Measurements from ENCODE around the gene LPAR6. TPM values are rescaled to one million over a fixed set of nuclear protein-coding genes. Genes with fewer than 3 reads are reported as not detected.
"Not testable (repeated sequence)": the region's sequence is repeated elsewhere in the genome, so short reads cannot be mapped to it uniquely, and the experiment has no call there.

Gene LPAR6, protein sequence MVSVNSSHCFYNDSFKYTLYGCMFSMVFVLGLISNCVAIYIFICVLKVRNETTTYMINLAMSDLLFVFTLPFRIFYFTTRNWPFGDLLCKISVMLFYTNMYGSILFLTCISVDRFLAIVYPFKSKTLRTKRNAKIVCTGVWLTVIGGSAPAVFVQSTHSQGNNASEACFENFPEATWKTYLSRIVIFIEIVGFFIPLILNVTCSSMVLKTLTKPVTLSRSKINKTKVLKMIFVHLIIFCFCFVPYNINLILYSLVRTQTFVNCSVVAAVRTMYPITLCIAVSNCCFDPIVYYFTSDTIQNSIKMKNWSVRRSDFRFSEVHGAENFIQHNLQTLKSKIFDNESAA
- 10 to 100 TPM; 47.9 to 56.0 (median 54.6) TPM for polyA plus RNA-seq (ENCODE audit: insufficient read length in 3 of 3)

DNA sequence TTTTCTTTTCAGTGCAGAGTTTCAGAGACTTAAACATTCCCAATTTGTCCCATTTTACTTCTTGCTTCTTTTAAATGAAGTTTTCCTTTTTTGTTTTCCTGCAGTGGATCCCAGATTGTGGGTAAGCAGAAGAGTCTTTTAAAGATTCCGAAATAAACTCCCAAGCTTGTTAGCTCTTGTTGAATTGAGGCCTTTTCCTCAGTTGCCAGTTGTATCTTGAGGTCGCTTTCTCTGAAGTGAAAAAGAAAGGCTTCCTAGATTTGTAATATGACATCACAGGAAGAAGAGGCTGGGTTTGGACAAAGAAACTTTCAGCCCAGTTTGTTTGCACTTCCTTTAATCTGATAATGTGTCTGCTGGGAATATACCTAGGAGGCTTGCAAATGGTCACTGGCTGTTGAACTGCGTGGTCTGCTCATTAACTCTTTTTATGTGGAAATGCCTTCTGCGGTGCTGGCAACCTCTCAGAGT is at the start of gene LPAR6:
Gene LPAR6 (minus strand): TSS at position 233 of the 471 bp plus-strand sequence. CDS start 690 bp downstream, outside the sequence.
- DNase-seq (ENCODE audit: low read depth in 3 of 3, low spot score in 2 of 3), result peak in 1 of 3 donors; percentile 64

DNA sequence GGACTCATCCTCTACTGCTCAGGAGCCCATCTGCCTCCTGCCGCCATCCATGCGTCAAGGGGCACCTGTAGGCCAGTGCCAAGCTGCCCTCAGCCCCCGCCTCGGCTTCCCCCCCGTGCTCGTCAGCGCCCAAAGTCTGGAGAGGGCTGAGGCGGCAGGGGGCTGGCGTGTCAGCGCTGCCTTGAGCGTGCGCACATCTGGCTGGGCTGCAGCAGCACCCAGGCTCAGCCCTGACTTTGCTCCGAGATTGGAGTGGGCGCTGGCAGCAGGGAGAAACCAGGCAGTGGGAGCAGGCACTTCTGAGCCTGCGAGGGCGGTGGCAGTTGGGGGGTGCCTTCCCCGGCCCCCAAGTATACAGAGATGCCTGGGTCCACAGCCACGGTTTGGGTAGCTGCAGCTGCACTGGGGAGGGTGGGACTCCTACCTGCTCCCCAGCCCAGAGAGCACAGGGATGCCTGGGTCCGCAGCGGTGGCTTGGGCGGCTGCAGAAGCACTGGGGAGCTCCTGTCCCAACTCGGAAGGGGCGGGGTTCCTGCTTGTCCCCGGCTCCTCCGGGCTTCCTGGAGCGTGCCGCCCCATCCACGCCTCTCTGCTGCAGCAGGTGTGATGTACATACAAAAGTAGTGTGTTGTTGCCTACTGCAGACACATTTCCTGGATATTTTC is 44.8 kb upstream of the LPAR6 start:
- DNase-seq (ENCODE audit: low read depth in 3 of 3, low spot score in 2 of 3), result no peak

DNA sequence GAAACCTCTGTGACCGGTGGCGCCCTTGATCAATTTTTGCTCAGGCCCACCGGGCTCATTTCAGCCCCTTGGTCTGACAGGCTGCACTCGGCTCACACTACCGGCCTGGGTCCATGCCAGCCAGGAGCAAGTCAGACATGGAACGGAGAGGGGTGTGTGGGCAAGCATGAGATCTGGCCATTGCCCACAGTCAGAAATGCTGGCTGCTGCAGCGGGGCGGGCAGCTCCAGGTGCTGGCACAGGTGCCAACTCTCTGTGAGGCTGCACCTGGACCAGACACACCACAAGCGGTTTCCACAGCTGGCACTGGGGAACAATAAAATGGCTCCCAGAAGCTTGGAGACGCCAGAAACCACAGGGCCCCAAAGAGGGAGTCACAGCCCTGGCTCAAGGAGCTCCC is 43.6 kb upstream of the LPAR6 start:
- DNase-seq (ENCODE audit: low read depth in 3 of 3, low spot score in 2 of 3), result no peak

DNA sequence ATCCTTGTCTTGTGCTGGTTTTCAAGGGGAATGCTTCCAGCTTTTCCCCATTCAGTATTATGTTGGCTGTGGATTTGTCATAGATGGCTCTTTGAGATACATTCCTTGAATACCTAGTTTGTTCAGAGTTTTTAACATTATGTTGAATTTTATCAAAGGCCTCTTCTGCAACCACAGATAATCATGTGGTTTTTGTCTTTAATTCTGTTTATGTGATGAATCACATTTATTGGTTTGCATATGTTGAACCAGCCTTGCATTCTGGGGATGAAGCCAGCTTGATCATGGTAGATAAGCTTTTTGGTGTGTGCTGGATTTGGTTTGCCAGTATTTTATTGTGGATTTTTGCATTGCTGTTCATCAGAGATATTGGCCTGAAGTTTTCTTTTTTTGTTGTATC is 38.3 kb upstream of the LPAR6 start:
- not testable (repeated sequence) for DNase-seq (ENCODE audit: low read depth in 3 of 3, low spot score in 2 of 3)

DNA sequence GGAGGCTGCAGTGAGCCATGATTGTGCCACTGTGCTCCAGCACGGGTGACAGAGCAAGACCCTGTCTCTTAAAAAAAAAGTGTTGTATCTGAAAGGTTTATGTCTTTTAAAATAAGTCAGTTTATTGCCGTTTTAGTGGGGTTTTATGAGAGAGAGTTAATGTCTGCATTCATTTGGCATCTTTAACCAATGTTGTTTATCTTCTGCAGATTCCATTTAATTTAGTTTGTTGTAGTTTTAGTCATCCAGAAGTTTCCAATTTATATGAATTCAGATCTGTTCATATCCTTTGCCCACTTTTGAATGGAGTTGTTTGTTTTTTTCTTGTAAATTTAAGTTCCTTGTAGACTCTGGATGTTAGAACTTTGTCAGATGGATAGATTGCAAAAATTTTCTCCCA is 36.7 kb upstream of the LPAR6 start:
- no peak for DNase-seq (ENCODE audit: low read depth in 3 of 3, low spot score in 2 of 3)

DNA sequence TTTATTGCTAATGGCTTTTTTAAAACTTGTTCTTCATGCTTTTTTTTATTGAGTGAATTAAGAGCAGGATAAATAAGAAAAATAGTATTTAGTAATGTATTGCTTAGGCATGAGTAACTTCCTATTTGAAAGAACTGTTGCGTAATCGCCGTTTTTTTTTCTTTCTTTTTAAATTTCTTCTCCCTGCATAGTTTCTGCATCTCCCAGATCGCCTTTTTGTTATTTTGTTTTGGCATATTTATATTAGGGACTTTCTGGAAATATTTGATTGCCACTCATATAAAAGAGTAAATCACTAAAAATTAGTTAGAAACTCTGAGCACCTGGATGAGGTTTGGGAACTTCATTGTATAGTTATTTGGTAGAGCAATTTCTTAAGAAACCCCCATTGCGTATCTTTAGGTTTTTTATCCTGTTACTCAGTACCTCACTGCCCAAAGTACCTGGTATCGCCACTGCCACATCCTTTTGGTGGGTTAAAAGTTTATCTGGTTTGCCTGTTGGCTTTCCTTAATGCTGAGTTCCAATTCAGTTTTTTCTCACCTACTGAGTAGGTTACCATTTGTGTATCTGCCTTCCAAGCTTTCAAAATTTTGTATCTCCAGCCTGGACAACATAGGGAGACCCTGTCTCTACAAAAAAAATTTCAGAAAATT is 36.2 kb upstream of the LPAR6 start:
- DNase-seq (ENCODE audit: low read depth in 3 of 3, low spot score in 2 of 3), result no peak

DNA sequence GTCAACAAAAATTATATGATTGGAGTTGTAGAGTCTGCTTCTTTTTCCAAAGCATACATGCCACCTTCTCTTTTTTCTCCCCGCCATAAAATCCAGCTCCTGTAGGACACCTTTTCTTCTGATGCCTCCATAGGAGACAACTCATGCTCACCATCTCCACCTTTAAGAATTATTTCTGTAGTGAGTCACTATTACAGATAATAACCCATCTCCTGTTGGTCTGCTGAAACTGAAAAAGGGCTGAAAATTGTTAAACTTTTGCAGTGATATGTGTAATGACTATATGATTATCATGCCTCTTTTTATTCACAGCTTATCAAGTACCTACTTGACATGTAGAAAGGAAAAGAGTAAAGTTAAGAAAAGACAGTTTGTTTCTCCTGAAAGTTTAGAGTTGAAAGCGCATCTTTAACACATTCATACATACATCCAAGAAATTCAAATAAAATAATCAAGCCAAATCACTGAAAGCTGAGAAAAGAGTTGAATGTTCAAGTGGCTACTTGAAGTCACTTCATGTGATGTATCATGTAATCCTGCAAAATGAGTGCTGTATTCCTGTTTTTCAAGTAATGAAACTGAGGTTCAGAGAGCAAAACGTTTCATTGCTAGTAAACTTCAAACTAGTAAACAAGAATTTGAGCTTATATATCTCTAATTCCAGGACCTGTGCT is 35.5 kb upstream of the LPAR6 start:
- no peak for DNase-seq (ENCODE audit: low read depth in 3 of 3, low spot score in 2 of 3)

DNA sequence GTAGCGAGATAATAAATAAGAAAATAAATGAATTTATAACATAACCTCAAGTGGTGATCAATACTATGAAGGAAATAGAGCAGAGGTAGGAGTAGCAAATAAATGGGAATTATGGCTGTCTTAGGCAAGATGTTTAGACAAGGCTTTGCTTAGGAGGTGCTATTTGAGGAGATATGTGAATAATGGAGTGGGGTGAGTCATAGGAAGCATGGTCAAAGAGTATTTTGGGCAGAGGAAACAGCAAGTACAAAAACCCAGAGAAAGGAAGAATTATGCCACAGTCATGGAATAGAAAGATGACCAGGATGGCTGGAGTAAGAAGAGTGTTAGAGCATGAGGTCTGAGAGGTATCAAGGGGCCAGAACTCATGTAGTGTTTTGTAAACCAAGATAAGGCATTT is 33.6 kb upstream of the LPAR6 start:
- no peak for DNase-seq (ENCODE audit: low read depth in 3 of 3, low spot score in 2 of 3)

DNA sequence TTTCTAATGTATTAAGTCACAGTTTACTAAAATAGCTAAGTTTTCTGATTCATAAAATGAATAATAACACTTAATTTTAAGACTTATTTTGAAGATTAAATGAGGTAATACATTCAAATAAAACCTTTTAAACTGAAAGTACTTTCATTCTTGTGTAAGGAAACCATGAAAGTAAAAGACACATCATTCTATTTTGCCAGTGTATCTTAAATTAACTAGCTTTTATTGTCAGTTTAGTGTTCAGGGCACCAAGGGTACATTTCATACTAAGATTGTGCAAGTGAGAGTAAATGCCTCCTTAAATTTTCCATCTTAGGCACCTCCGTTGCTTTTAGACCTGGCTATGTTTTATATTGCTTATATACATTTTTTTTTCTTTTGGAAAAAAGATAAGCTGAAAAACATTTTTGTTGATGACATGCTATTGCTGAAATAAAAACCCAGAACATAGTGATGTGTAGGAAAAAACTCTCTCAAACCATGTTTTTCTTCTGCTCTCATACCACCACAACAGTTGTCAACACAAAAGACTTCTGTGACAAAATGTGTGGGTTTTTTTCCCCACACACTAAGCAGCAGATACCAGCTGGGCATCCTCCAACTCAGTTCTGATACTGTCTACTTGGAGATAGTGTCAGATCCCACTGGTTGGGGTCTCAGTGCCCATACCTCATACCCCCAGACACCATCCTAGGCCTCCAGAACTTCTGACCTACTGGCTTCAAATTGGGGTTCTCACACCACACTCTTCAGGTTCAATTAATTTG is 30.7 kb upstream of the LPAR6 start:
- DNase-seq (ENCODE audit: low read depth in 3 of 3, low spot score in 2 of 3), result no peak

DNA sequence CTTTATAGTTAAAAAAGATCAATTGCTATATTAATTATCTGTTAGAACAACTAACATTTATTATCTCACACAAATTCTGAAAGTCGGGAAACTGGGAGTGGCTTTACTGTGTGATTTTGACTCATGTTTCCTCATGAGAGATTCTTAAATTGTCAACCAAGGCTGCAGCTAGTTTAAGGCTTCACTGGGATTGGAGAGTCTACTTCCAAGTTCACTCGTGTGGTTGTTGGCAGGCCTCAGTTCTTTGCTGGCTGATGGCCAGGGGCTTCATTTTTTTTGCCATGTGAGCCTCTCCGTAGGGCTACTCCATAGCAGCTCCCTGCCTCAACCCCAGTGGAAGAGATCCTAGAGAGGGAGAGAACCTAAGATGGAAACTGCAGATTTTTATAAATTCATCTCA is 24.5 kb upstream of the LPAR6 start:
- DNase-seq (ENCODE audit: low read depth in 3 of 3, low spot score in 2 of 3), result no peak

DNA sequence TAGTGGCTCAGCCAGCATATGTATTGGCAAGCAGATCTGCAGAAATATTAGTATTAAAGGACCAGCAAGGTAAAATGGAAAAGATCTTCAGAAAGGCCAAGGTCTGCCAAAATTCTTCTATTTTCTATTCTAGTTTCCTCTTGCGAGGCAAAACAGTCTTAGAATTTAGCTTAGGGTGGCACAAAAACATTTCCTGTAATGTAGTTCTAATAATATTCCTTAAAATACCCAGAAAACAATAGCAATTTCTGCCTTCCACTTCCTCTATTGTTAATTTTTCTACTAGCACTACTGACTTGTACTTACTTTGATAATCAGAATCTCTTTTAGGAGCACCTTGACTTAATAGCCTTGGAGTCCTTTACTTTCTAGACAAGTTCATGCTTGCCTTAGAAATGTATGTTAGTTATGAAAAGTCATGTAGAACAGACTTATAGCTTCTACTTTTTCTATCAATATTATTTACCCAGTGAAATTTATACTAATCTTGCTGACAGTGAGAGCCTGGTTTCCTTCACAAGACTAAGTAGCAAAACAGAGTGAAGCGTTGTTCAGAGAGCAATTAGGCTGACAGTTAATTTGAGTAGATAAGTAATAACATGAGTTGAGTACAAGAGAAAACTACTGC is 23.9 kb upstream of the LPAR6 start:
- no peak for DNase-seq (ENCODE audit: low read depth in 3 of 3, low spot score in 2 of 3)

DNA sequence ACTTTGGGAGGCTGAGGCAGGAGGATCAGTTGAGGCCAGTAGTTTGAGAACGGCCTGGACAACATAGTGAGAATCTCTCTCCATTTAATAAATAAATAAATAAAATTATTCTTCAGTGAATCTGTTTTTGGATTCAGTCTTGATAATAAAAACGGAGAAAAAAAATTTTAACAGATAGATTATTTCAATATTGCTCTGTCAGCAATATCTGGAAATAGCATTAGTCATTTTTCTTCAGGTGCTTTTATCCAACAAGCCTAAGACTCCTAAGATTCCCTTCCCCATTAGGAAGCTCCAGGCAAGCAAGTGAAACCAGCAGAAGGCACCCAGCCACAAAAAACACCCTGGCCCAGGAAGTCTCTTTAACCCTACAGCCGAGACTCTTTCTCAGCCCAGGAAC is 21.3 kb upstream of the LPAR6 start:
- DNase-seq (ENCODE audit: low read depth in 3 of 3, low spot score in 2 of 3), result no peak

DNA sequence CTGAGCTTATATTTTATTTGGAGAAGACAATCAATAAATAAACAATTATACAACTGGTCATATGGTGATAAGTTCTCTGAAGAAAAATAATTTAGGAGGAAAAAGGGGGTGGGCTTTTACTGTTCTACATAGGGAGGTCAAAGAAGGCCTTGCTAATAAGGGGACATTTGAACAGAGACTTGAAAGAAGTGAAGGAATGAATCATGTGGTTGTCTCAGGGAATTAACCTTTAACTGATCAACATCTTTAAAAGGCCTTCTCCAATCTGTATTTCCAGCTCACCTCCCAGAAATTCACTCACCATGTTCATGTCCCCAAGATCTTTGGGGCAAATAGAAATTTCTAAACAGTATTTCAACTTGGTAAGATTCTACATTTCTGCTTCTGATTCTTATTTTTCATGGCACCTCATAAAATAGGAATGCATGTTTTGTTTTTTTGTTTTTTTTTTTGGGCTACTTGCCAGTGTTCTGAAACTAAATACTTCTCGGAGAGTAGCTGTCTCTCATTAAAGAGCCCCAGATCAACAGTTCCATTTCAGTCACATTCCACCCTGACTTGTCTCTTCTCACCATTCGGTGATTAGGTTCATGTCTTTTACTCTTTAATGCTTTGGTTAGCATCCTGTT is 19.2 kb upstream of the LPAR6 start:
- DNase-seq (ENCODE audit: low read depth in 3 of 3, low spot score in 2 of 3), result peak in 1 of 3 donors; percentile 36

DNA sequence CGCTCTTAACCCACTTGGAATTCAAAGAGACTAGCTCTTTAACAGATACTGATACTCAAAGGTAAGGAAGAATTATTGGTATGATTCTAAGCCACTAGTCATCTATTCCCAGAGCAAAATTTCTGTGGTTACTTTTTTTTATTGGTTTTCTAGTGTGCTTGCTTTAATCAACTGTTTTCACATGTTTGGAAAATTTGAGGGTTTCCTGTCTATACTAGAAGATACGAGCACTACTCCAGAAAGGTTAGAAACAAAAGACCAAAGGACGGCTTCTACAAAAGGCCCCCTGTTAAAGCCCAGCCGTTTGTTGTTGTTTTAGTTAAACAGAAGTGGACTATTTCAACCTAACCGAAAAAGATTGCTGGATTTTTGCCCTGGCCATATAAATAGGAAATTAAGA is 18.5 kb upstream of the LPAR6 start:
- DNase-seq (ENCODE audit: low read depth in 3 of 3, low spot score in 2 of 3), result no peak

DNA sequence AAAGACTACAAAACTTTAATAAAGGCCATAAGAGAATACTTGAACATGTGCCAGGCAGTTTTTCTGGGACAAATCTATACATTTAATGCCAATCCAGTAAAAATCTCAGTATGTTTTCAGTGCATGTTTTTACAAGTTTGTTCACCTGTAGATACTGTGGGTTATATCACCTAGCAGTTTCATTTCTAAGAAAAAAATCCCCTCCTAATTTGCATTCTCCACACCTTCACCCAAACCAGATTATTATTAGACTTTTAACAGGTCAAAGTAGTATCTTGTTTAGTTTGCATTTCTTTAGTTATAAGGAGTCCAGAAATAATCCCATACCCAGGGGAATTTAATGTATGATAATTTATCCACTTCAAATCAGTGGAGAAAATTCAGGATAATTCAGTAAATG is 17.0 kb upstream of the LPAR6 start:
- no peak for DNase-seq (ENCODE audit: low read depth in 3 of 3, low spot score in 2 of 3)

DNA sequence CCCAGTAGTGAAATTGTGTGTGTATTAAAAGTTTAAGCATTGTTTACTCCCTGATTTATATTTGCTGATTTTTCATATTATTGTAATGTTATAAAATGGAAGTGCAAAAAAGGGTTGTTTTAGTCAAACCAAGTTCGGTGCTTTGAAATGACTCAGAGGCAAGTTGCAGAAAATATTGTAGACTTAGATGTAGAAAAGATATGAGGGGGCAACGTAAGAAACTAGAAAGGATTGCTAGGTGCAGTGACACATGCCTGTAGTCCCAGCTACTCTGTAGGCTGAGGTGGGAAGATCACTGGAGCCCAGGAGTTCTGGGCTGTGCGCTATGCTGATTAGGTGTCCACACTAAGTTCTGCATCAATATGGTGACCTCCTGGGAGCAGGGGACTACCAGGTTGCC is 16.1 kb upstream of the LPAR6 start:
- DNase-seq (ENCODE audit: low read depth in 3 of 3, low spot score in 2 of 3), result no peak

DNA sequence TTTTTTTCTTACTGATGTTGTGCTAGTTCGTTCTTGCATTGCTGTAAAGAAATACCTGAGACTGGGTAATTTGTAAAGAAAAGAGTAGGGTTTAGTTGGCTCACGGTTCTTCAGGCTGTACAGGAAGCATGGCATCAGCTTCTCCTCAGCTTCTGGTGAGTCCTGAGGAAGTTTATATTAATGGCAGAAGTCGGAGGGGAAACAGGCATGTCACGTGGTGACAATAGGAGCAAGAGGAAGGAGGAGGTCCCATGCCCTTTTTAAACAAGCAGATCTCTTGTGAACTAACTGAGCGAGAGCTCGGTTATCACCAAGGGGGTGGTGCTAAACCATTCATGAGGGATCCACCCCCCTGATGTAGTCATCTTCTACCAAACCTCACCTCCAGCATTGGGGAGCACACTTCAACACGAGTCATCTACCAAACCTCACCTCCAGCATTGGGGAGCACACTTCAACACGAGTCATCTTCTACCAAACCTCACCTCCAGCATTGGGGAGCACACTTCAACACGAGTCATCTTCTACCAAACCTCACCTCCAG is 13.9 kb upstream of the LPAR6 start:
- not testable (repeated sequence) for DNase-seq (ENCODE audit: low read depth in 3 of 3, low spot score in 2 of 3)

DNA sequence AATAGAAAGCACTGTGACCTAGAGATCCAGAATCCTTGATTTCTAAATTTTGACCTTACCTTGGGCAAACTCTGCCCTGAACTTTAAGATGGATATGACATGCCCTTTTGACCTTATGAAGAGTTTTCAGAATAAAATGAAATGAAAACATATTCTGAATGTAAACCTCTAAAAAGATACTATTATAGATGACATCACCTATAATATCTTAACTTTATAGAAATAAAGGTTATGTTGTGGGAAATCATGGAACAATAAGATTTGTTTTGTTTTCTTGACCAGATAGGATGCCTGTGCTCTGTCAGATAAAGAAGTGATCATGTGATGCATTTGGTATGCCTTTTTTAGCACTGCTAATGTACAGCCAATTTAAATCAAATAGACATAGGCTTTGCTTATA is 13.1 kb upstream of the LPAR6 start:
- DNase-seq (ENCODE audit: low read depth in 3 of 3, low spot score in 2 of 3), result no peak

DNA sequence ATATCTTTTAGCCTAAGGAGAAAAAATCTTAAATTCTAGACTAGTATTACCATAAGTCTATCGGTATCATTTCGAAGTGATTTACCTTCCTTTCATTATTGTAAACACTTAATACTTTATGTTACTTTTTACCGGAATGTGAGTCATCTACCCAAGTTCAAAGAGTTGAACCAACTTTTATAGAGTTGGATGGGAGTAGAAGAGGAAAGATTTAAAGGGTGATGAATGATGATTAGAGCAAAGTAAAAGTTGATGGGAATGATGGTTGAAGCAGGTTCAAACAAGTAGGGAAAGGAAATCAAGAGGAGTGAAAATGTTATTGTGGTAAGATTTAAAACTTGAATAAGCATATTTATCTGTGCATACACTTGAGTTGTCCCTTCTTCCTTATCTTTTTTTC is 11.3 kb upstream of the LPAR6 start:
- DNase-seq (ENCODE audit: low read depth in 3 of 3, low spot score in 2 of 3), result no peak

Data from right renal cortex interstitium (tissue), 3 donors.